ENCODE measurements around the gene COX20. TPM values are rescaled to one million over a fixed set of nuclear protein-coding genes. Genes with fewer than 3 reads are reported as not detected.

The COX20 gene
- total and polyA plus RNA-seq, 11 donors = 43.5 to 122 (median 59.8) TPM

GRCh38 chr1:244869950-244870349 is 34.5 kb downstream of the COX20 start:
- H3K4me1 ChIP-seq = peaks cover 0 to 19% (median 12%) of the 10 kb centered on the region in 12 donors
- no peaks in the 10 kb centered on the region for H3K9me3 ChIP-seq
- no peaks in the 10 kb centered on the region for H3K36me3 ChIP-seq
- no peak for DNase-seq
- no peak overlapping the region for H3K4me3 ChIP-seq
- intact Hi-C loops (cut with DNase I) = loop anchor here in 7 of 10 donors (5.0 to 10.0 kb wide), 5 partner anchors 47 to 415 kb away; partner anchors contain the start of genes ADSS2 (in 1 of the 7) and DESI2 (in 1 of the 7)
- WGBS, 4 donors = 95 to 96% (median 95%) methylated on average over 4 of the region's 4 CpGs
- H3K27ac ChIP-seq = no peak overlapping the region
- TF ChIP-seq CTCF (IDR thresholded peaks at IDR 0.05) = no peak
- TF ChIP-seq POLR2A (IDR thresholded peaks at IDR 0.05) = no peak
- ATAC-seq = no peak
- no peaks in the 10 kb centered on the region for H3K27me3 ChIP-seq

GRCh38 chr1:244874974-244875579 is 39.6 kb downstream of the COX20 start:
- intact Hi-C loops (cut with DNase I) = loop anchor here in 1 of 10 donors (10.0 kb wide), 1 partner anchor 50 kb away; no protein-coding TSS in a partner anchor
- WGBS, 4 donors = 80 to 85% (median 81%) methylated on average over 7 of the region's 7 CpGs
- Histone ChIP-seq H3K4me3 (no peak overlapping the region), H3K9me3 (no peaks in the 10 kb centered on the region), H3K36me3 (no peaks in the 10 kb centered on the region), H3K4me1 (no peaks in the 10 kb centered on the region), H3K27me3 (no peaks in the 10 kb centered on the region), H3K27ac (no peak overlapping the region)
- ATAC-seq = no peak
- no peak for TF ChIP-seq POLR2A (IDR thresholded peaks at IDR 0.05)
- TF ChIP-seq CTCF (IDR thresholded peaks at IDR 0.05) = no peak
- no peak for DNase-seq

GRCh38 chr1:244876228-244876910 is 40.9 kb downstream of the COX20 start:
- WGBS, 4 donors = 92 to 95% (median 94%) methylated on average over 8 of the region's 8 CpGs
- TF ChIP-seq CTCF (IDR thresholded peaks at IDR 0.05) (no peak), POLR2A (IDR thresholded peaks at IDR 0.05) (no peak)
- intact Hi-C loops (cut with DNase I) = loop anchor here in 1 of 10 donors (10.0 kb wide), 1 partner anchor 48 kb away; no protein-coding TSS in a partner anchor
- no peak for ATAC-seq
- H3K4me1 ChIP-seq = no peaks in the 10 kb centered on the region
- no peaks in the 10 kb centered on the region for H3K36me3 ChIP-seq
- no peaks in the 10 kb centered on the region for H3K27me3 ChIP-seq
- no peak overlapping the region for H3K4me3 ChIP-seq
- DNase-seq = no peak
- H3K9me3 ChIP-seq = no peaks in the 10 kb centered on the region
- H3K27ac ChIP-seq = no peak overlapping the region

GRCh38 chr1:244878681-244879080 is 43.2 kb downstream of the COX20 start:
- no peaks in the 10 kb centered on the region for H3K36me3 ChIP-seq
- DNase-seq (no peak), ATAC-seq (no peak)
- WGBS, 4 donors = 81 to 96% (median 94%) methylated on average over 5 of the region's 5 CpGs
- H3K9me3 ChIP-seq = no peaks in the 10 kb centered on the region
- H3K4me3 ChIP-seq = no peak overlapping the region
- intact Hi-C loops (cut with DNase I) = loop anchor here in 1 of 10 donors (10.0 kb wide), 1 partner anchor 46 kb away; no protein-coding TSS in a partner anchor
- TF ChIP-seq POLR2A (IDR thresholded peaks at IDR 0.05) = no peak
- no peak for TF ChIP-seq CTCF (IDR thresholded peaks at IDR 0.05)
- no peaks in the 10 kb centered on the region for H3K4me1 ChIP-seq
- no peak overlapping the region for H3K27ac ChIP-seq
- no peaks in the 10 kb centered on the region for H3K27me3 ChIP-seq
